Left ventricle myocardium inferior (tissue), 1 donor: ENCODE measurements around the gene TMEM9. TPM values are rescaled to one million over a fixed set of nuclear protein-coding genes. Genes with fewer than 3 reads are reported as not detected.

ENCODE experiments used
- DNase-seq: peaks from one replicate; pipeline ENCODE4 v3.0.0-alpha.2; 2020
- H3K27ac ChIP-seq: fragments of 200-600 bp; replicated peaks from 2 replicates; pipeline ENCODE4 v1.8.0; 2021
- H3K27me3 ChIP-seq: fragments of 200-600 bp; 2 replicates; pipeline ENCODE4 v1.8.0; 2021; ENCODE audit warnings: low read depth
- H3K36me3 ChIP-seq: fragments of 200-600 bp; 2 replicates; pipeline ENCODE4 v1.8.0; 2021
- H3K4me1 ChIP-seq: fragments of 200-600 bp; 2 replicates; pipeline ENCODE4 v1.8.0; 2021
- H3K4me3 ChIP-seq: fragments of 200-600 bp; 2 replicates; pipeline ENCODE4 v1.8.0; 2021; ENCODE audit warnings: mild to moderate bottlenecking, moderate library complexity
- H3K9me3 ChIP-seq: fragments of 200-600 bp; replicated peaks from 2 replicates; pipeline ENCODE4 v1.8.0; 2021
- CTCF ChIP-seq: fragments of 200-600 bp; IDR thresholded peaks from 2 replicates; pipeline ENCODE4 v1.8.0; 2021; ENCODE audit warnings: antibody characterized with exemption, mild to moderate bottlenecking, borderline replicate concordance
- intact Hi-C: fragments of 100-400 bp; cut with micrococcal nuclease; formaldehyde crosslinking; loops from one replicate; pipeline ENCODE4 v1.11.0; 2022
- total RNA-seq: library from RNA; stranded (reverse); fragmentation: NEBNext Ultra II Directional; extraction: Animal tissue kit (Norgen Biotek cat#: 25700); gene quantifications from one replicate; pipeline ENCODE4 v1.2.1, GENCODE V29; 2021
- donor health status: DM: no; HTN: yes; CAD: no; lungs with severe emphysema.

The TMEM9 gene
- total RNA-seq, 1 donor from 2014 or later: 25.3 TPM

GRCh38 chr1:201105688-201106087 is 48.6 kb downstream of the TMEM9 start:
- intact Hi-C loops: no loop called here
- no peak overlapping the region for H3K4me3 ChIP-seq
- H3K9me3 ChIP-seq: no peaks in the 10 kb centered on the region
- no peaks in the 10 kb centered on the region for H3K36me3 ChIP-seq
- no peak for DNase-seq
- H3K27ac ChIP-seq: no peak overlapping the region
- no peak for TF ChIP-seq CTCF
- H3K4me1 ChIP-seq: no peaks in the 10 kb centered on the region
- H3K27me3 ChIP-seq: peaks cover 24% of the 10 kb centered on the region

GRCh38 chr1:201104141-201104540 is 50.1 kb downstream of the TMEM9 start:
- no peak for TF ChIP-seq CTCF
- Histone ChIP-seq H3K9me3 (no peaks in the 10 kb centered on the region), H3K36me3 (no peaks in the 10 kb centered on the region), H3K4me3 (no peak overlapping the region), H3K27ac (no peak overlapping the region), H3K4me1 (no peaks in the 10 kb centered on the region), H3K27me3 (peaks cover 30% of the 10 kb centered on the region)
- intact Hi-C loops: no loop called here
- no peak for DNase-seq

GRCh38 chr1:201103666-201104065 is 50.6 kb downstream of the TMEM9 start:
- H3K4me1 ChIP-seq: no peaks in the 10 kb centered on the region
- TF ChIP-seq CTCF: no peak
- H3K36me3 ChIP-seq: no peaks in the 10 kb centered on the region
- no peak for DNase-seq
- H3K9me3 ChIP-seq: no peaks in the 10 kb centered on the region
- H3K27ac ChIP-seq: no peak overlapping the region
- intact Hi-C loops: no loop called here
- H3K27me3 ChIP-seq: peaks cover 29% of the 10 kb centered on the region
- H3K4me3 ChIP-seq: no peak overlapping the region

GRCh38 chr1:201100169-201100930 is 53.9 kb downstream of the TMEM9 start:
- Histone ChIP-seq H3K9me3 (no peaks in the 10 kb centered on the region), H3K4me3 (no peak overlapping the region), H3K36me3 (no peaks in the 10 kb centered on the region), H3K27ac (no peak overlapping the region), H3K4me1 (no peaks in the 10 kb centered on the region), H3K27me3 (peaks cover 22% of the 10 kb centered on the region)
- DNase-seq: no peak
- TF ChIP-seq CTCF: no peak
- intact Hi-C loops: no loop called here

- DNase-seq: no peak
- Histone ChIP-seq H3K27me3 (peaks cover 22% of the 10 kb centered on the region), H3K4me3 (no peak overlapping the region), H3K27ac (no peak overlapping the region), H3K9me3 (no peaks in the 10 kb centered on the region), H3K36me3 (no peaks in the 10 kb centered on the region), H3K4me1 (no peaks in the 10 kb centered on the region)
- TF ChIP-seq CTCF: no peak
- intact Hi-C loops: no loop called here
Measured at GRCh38 chr1:201098992-201099677, 55.1 kb downstream of the TMEM9 start.
